CD4-positive, alpha-beta T cell (primary cell): Measurements from ENCODE around the gene FKBP9. TPM values are rescaled to one million over a fixed set of nuclear protein-coding genes. Genes with fewer than 3 reads are reported as not detected.

Source experiments
- ATAC-seq: fragments of 200-7000 bp; cut with Tn5 transposase; one replicate; pipeline ENCODE4 v1.10.0; 2022; ENCODE audit warnings: mild to moderate bottlenecking; ENCODE audit not compliant: poor library complexity
- CTCF ChIA-PET: fragments of 350-600 bp; sonication (Branson Sonifier 250); formaldehyde crosslinking; loops from one replicate; lab custom pipeline; 2021; ENCODE audit warnings: antibody characterized with exemption, inconsistent platforms; lab: Charles Lee
- POLR2A ChIA-PET: fragments of 350-600 bp; sonication (Branson Sonifier 250); formaldehyde crosslinking; loops from one replicate; lab custom pipeline; 2021; ENCODE audit warnings: antibody characterized with exemption, inconsistent platforms; lab: Charles Lee
- DNase-seq, 14 experiments: peaks; one replicate each; pipeline ENCODE4 v3.0.0-alpha.2; 2013 to 2020; ENCODE audit warnings: mixed read lengths in 2 of 14
- H3K27ac ChIP-seq, 2 donors: one replicate each; pipeline versions ENCODE4 v1.5.1 to v1.7.0; 2013; ENCODE audit warnings: low read length in 2 of 2, low read depth in 1 of 2, mild to moderate bottlenecking in 1 of 2
- H3K27me3 ChIP-seq, 2 experiments: 1 replicate in 1 of 2; 2 replicates in 1 of 2; pipeline versions ENCODE4 v1.6.1 to v1.7.0; 2013; ENCODE audit warnings: low read length in 2 of 2, control low read depth in 1 of 2, mild to moderate bottlenecking in 1 of 2, moderate library complexity in 1 of 2; ENCODE audit not compliant: insufficient read depth in 2 of 2, control insufficient read depth in 1 of 2
- H3K36me3 ChIP-seq: one replicate; pipeline ENCODE4 v1.6.1; 2013; ENCODE audit warnings: low read length, control low read depth; ENCODE audit not compliant: insufficient read depth
- H3K4me1 ChIP-seq: one replicate; pipeline ENCODE4 v1.6.1; 2013; ENCODE audit warnings: low read length, control low read depth; ENCODE audit not compliant: insufficient read depth
- H3K4me3 ChIP-seq: one replicate; pipeline ENCODE4 v1.5.1; 2013; ENCODE audit warnings: mild to moderate bottlenecking, low read length, moderate library complexity
- H3K9me3 ChIP-seq, 2 experiments: 1 replicate in 1 of 2; 2 replicates in 1 of 2; pipeline versions ENCODE4 v1.6.1 to v1.7.0; 2013; ENCODE audit warnings: low read length in 2 of 2, mild to moderate bottlenecking in 2 of 2, control low read depth in 1 of 2, moderate library complexity in 1 of 2; ENCODE audit not compliant: control insufficient read depth in 1 of 2, insufficient read depth in 1 of 2
- H3K27ac Mint-ChIP-seq: one replicate; pipeline ENCODE4 v1.8.0; 2020; ENCODE audit warnings: mixed read lengths
- H3K27me3 Mint-ChIP-seq: one replicate; pipeline ENCODE4 v1.8.0; 2021; ENCODE audit warnings: mixed read lengths
- H3K36me3 Mint-ChIP-seq: one replicate; pipeline ENCODE4 v1.8.0; 2021; ENCODE audit warnings: low read depth, mixed read lengths
- H3K4me1 Mint-ChIP-seq: one replicate; pipeline ENCODE4 v1.8.0; 2021; ENCODE audit warnings: low read depth, mixed read lengths
- H3K4me3 Mint-ChIP-seq: one replicate; pipeline ENCODE4 v1.8.0; 2020; ENCODE audit warnings: mild to moderate bottlenecking, mixed read lengths
- H3K9me3 Mint-ChIP-seq: one replicate; pipeline ENCODE4 v1.8.0; 2020; ENCODE audit warnings: mixed read lengths
- intact Hi-C, 2 experiments: fragments of 100-400 bp; cut with DNase I in 1 of 2; cut with micrococcal nuclease in 1 of 2; formaldehyde crosslinking; loops; one replicate each; pipeline versions ENCODE4 v1.15.1 to v1.9.0; 2023 to 2025; cut with DNase I, micrococcal nuclease
- total RNA-seq, 174 experiments: library from RNA in 2 of 174; stranded (reverse) in 2 of 174; gene quantifications; one replicate each; pipeline ENCODE4 v1.2.3 and lab custom pipeline; 2021 to 2026
- TF ChIP-seq, protein P1 (sequence below): fragments of 200-600 bp; IDR thresholded peaks from one replicate; pipeline ENCODE4 v1.8.0; 2022; ENCODE audit warnings: antibody characterized with exemption, mild to moderate bottlenecking

The FKBP9 gene
- total RNA-seq, 2 experiments from 2014 or later: not detected

GRCh38 chr7:32941181-32941580, 16.1 kb upstream of the FKBP9 start:
- no peaks in the 10 kb centered on the region for H3K36me3 Mint-ChIP-seq

GRCh38 chr7:32941681-32942414, 15.4 kb upstream of the FKBP9 start:
- no peaks in the 10 kb centered on the region for H3K36me3 Mint-ChIP-seq
- intact Hi-C loops: loop anchor here (1.0 to 10.0 kb wide), 11 partner anchors 35 to 450 kb away; partner anchors contain the start of genes LSM5 (in 1 of the 2) and RP9 (in 1 of the 2)
- no peaks in the 10 kb centered on the region for H3K9me3 ChIP-seq
- peak overlapping the region; percentile 84 for H3K4me3 Mint-ChIP-seq
- POLR2A ChIA-PET: interaction anchor here (1.3 to 2.9 kb wide), 3 partner anchors 51 to 120 kb away, joined by 3 to 55 read pairs (median 6); partner anchors contain the start of genes KBTBD2 and NT5C3A
- H3K36me3 ChIP-seq: no peaks in the 10 kb centered on the region
- ATAC-seq (no peak), DNase-seq (no peak)
- CTCF ChIA-PET: interaction anchor here (1.1 to 4.6 kb wide), 5 partner anchors 36 to 141 kb away, joined by 3 to 38 read pairs (median 5); no protein-coding TSS in a partner anchor
- H3K9me3 Mint-ChIP-seq: no peaks in the 10 kb centered on the region
- H3K4me3 ChIP-seq: peak overlapping the region; percentile 63
- no peaks in the 10 kb centered on the region for H3K27me3 ChIP-seq
- TF ChIP-seq, protein P1, sequence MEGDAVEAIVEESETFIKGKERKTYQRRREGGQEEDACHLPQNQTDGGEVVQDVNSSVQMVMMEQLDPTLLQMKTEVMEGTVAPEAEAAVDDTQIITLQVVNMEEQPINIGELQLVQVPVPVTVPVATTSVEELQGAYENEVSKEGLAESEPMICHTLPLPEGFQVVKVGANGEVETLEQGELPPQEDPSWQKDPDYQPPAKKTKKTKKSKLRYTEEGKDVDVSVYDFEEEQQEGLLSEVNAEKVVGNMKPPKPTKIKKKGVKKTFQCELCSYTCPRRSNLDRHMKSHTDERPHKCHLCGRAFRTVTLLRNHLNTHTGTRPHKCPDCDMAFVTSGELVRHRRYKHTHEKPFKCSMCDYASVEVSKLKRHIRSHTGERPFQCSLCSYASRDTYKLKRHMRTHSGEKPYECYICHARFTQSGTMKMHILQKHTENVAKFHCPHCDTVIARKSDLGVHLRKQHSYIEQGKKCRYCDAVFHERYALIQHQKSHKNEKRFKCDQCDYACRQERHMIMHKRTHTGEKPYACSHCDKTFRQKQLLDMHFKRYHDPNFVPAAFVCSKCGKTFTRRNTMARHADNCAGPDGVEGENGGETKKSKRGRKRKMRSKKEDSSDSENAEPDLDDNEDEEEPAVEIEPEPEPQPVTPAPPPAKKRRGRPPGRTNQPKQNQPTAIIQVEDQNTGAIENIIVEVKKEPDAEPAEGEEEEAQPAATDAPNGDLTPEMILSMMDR: no peak
- peaks cover 11% of the 10 kb centered on the region for H3K4me1 Mint-ChIP-seq
- no peak overlapping the region for H3K27ac ChIP-seq
- peaks cover 25% of the 10 kb centered on the region for H3K27me3 Mint-ChIP-seq
- H3K4me1 ChIP-seq: peaks cover 11% of the 10 kb centered on the region
- H3K27ac Mint-ChIP-seq: no peak overlapping the region

More at GRCh38 chr7:32941181-32941580, 16.1 kb upstream of the FKBP9 start:
- Histone ChIP-seq H3K9me3 (no peaks in the 10 kb centered on the region), H3K36me3 (no peaks in the 10 kb centered on the region), H3K27me3 (no peaks in the 10 kb centered on the region), H3K27ac (no peak overlapping the region), H3K4me1 (peaks cover 11% of the 10 kb centered on the region), H3K4me3 (no peak overlapping the region)
- TF ChIP-seq, protein P1: no peak
- H3K27ac Mint-ChIP-seq: no peak overlapping the region
- peaks cover 11% of the 10 kb centered on the region for H3K4me1 Mint-ChIP-seq
- intact Hi-C loops: loop anchor here (1.0 to 10.0 kb wide), 9 partner anchors 34 to 449 kb away; partner anchors contain the start of genes LSM5 (in 1 of the 2) and RP9 (in 1 of the 2)
- ChIA-PET POLR2A (interaction anchor here (2.9 kb wide), 1 partner anchor 50 kb away, joined by 55 read pairs; the partner anchor contains the start of gene KBTBD2), CTCF (interaction anchor here (1.1 to 4.6 kb wide), 3 partner anchors 95 to 141 kb away, joined by 3 to 38 read pairs (median 5); no protein-coding TSS in a partner anchor)
- ATAC-seq: no peak
- peak overlapping the region; percentile 84 for H3K4me3 Mint-ChIP-seq
- H3K27me3 Mint-ChIP-seq: peaks cover 24% of the 10 kb centered on the region
- no peaks in the 10 kb centered on the region for H3K9me3 Mint-ChIP-seq
- no peak for DNase-seq

DNA sequence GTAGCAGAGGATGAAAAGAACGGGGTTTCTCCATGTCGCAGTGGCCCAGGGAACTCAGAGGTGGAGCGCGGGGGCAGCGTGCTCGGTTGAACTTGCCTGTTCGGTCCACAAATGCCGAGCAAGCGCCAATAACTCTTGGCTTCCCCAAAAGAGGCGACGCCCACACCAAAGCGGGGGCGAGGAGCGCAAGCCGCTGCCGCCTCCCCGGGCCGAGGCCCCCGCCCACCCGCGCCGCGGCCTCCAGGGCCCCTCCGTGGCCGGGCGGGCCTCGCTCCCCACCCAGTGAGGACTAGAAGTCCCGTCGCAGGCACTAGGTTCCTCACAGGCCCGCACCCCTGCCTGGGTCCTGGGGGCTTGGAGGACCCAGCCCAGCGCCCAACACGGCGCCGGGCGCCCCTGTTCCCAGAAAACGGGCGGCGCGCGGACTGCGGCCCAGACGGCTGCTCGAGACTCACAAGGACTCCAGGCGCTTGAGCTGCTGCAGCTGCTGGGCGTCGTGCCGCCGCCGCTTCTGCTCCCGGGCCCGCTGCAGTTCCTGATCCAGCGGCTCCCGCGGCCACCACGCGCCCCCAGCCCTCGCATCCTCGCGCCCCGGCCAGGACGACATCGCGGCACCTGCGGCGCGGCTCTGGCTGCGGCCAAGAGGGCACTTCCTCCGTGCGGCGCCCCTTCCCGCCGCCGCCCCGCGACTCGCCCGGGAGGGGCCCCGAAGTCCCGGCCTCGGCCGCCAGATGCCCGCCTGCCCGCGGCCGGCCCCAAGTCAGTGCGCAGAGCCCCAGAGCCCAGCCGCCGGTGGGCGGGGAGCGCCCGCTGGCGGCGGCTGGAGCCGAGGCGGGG, 14.6 kb upstream of the FKBP9 start:
- ATAC-seq (peak; percentile 89), DNase-seq (peak; percentile 33 to 84 (median 62))
- peak overlapping the region; percentile 63 for H3K4me3 ChIP-seq
- H3K36me3 ChIP-seq: no peaks in the 10 kb centered on the region
- TF ChIP-seq, protein P1: no peak
- H3K27me3 ChIP-seq: no peaks in the 10 kb centered on the region
- H3K27me3 Mint-ChIP-seq: peaks cover 25% of the 10 kb centered on the region
- H3K36me3 Mint-ChIP-seq: no peaks in the 10 kb centered on the region
- peaks cover 11% of the 10 kb centered on the region for H3K4me1 ChIP-seq
- peaks cover 11% of the 10 kb centered on the region for H3K4me1 Mint-ChIP-seq
- peak overlapping the region; percentile 84 for H3K4me3 Mint-ChIP-seq
- intact Hi-C loops: loop anchor here (1.0 to 10.0 kb wide), 11 partner anchors 35 to 450 kb away; partner anchors contain the start of genes LSM5 (in 1 of the 2) and RP9 (in 1 of the 2)
- peaks cover 0 to under 1% of the 10 kb centered on the region in 2 experiments for H3K9me3 ChIP-seq
- H3K27ac ChIP-seq: no peak overlapping the region
- no peak overlapping the region for H3K27ac Mint-ChIP-seq
- ChIA-PET POLR2A (interaction anchor here (1.3 to 2.9 kb wide), 5 partner anchors 51 to 447 kb away, joined by 3 to 55 read pairs (median 6); partner anchors contain the start of genes KBTBD2 and NT5C3A), CTCF (interaction anchor here (0.6 to 4.6 kb wide), 14 partner anchors 12 to 447 kb away, joined by 3 to 38 read pairs (median 5); partner anchors contain the start of genes AVL9, KBTBD2 and NT5C3A)
- peaks cover 2% of the 10 kb centered on the region for H3K9me3 Mint-ChIP-seq
